Astrocyte (in vitro differentiated cells and primary cell): ENCODE measurements around the gene SGCA. TPM values are rescaled to one million over a fixed set of nuclear protein-coding genes. Genes with fewer than 3 reads are reported as not detected.

Experiments used
- DNase-seq: peaks from one replicate; pipeline ENCODE4 v3.0.0-alpha.2; 2010; ENCODE audit warnings: low read depth
- FAIRE-seq: peaks from 2 replicates; lab custom pipeline; 2011; peaks lifted over from hg19 to GRCh38; lab: Jason Lieb, UNC
- H2AFZ ChIP-seq: 2 replicates; pipeline ENCODE4 v1.6.0; 2012; ENCODE audit warnings: low read depth, low read length, inconsistent platforms
- H3K27ac ChIP-seq: 2 replicates; pipeline ENCODE4 v1.5.1; 2011; ENCODE audit warnings: low read depth, low read length, inconsistent platforms
- H3K27me3 ChIP-seq: 2 replicates; pipeline ENCODE4 v1.6.0; 2011; ENCODE audit warnings: low read length, inconsistent platforms; ENCODE audit not compliant: insufficient read depth
- H3K36me3 ChIP-seq: 2 replicates; pipeline ENCODE4 v1.5.1; 2011; ENCODE audit warnings: low read length, inconsistent platforms; ENCODE audit not compliant: insufficient read depth
- H3K4me1 ChIP-seq: 2 replicates; pipeline ENCODE4 v1.5.1; 2011; ENCODE audit warnings: low read length, inconsistent platforms; ENCODE audit not compliant: insufficient read depth
- H3K4me2 ChIP-seq: 2 replicates; pipeline ENCODE4 v1.6.0; 2012; ENCODE audit warnings: low read length, inconsistent platforms
- H3K4me3 ChIP-seq: 2 replicates; pipeline ENCODE4 v1.5.1; 2011; ENCODE audit warnings: low read depth, mild to moderate bottlenecking, low read length, inconsistent platforms; ENCODE audit not compliant: insufficient read depth
- H3K79me2 ChIP-seq: 2 replicates; pipeline ENCODE4 v1.6.0; 2012; ENCODE audit warnings: mild to moderate bottlenecking, low read length, inconsistent platforms; ENCODE audit not compliant: insufficient read depth
- H3K9ac ChIP-seq: 2 replicates; pipeline ENCODE4 v1.6.0; 2012; ENCODE audit warnings: mild to moderate bottlenecking, low read length, inconsistent platforms
- H3K9me3 ChIP-seq: 2 replicates; pipeline ENCODE4 v1.5.1; 2012; ENCODE audit warnings: low read depth, mild to moderate bottlenecking, low read length, inconsistent platforms; ENCODE audit not compliant: insufficient read depth
- H4K20me1 ChIP-seq: 2 replicates; pipeline ENCODE4 v1.6.0; 2012; ENCODE audit warnings: low read length, inconsistent platforms; ENCODE audit not compliant: insufficient read depth
- H3K27ac Mint-ChIP-seq: one replicate; pipeline ENCODE4 v1.8.0; 2021; ENCODE audit warnings: mild to moderate bottlenecking, mixed read lengths; ENCODE audit not compliant: unreplicated experiment
- H3K27me3 Mint-ChIP-seq: one replicate; pipeline ENCODE4 v1.8.0; 2021; ENCODE audit warnings: low read depth, mixed read lengths; ENCODE audit not compliant: unreplicated experiment
- H3K36me3 Mint-ChIP-seq: one replicate; pipeline ENCODE4 v1.8.0; 2021; ENCODE audit warnings: low read depth, mixed read lengths; ENCODE audit not compliant: unreplicated experiment
- H3K4me1 Mint-ChIP-seq: one replicate; pipeline ENCODE4 v1.8.0; 2021; ENCODE audit warnings: low read depth, mixed read lengths; ENCODE audit not compliant: unreplicated experiment
- H3K4me3 Mint-ChIP-seq: one replicate; pipeline ENCODE4 v1.8.0; 2021; ENCODE audit warnings: mild to moderate bottlenecking, moderate library complexity, mixed read lengths; ENCODE audit not compliant: unreplicated experiment
- H3K9me3 Mint-ChIP-seq: one replicate; pipeline ENCODE4 v1.8.0; 2021; ENCODE audit warnings: mild to moderate bottlenecking, mixed read lengths; ENCODE audit not compliant: unreplicated experiment
- CTCF ChIP-seq: IDR thresholded peaks from 2 replicates; pipeline ENCODE4 v1.5.1; 2011; ENCODE audit warnings: low read depth, mild to moderate bottlenecking, inconsistent platforms, low read length, moderate library complexity; ENCODE audit not compliant: insufficient read depth
- EZH2 ChIP-seq: IDR thresholded peaks from 2 replicates; pipeline ENCODE4 v1.6.1; 2012; ENCODE audit warnings: mild to moderate bottlenecking, low read length, inconsistent platforms; ENCODE audit not compliant: insufficient read depth
- total RNA-seq: library from RNA; stranded (reverse); gene quantifications from 2 replicates; pipeline ENCODE4 v1.2.1, GENCODE V29; 2021

SGCA gene
- total RNA-seq, 1 donor from 2014 or later: 0.32 TPM

- Mint-ChIP-seq H3K9me3 (no peaks in the 10 kb centered on the region), H3K27ac (peak overlapping the region; percentile 97)
- no peak overlapping the region for H3K4me3 ChIP-seq
Observed at GRCh38 chr17:50192618-50193291, 26.9 kb downstream of the SGCA start.

DNA sequence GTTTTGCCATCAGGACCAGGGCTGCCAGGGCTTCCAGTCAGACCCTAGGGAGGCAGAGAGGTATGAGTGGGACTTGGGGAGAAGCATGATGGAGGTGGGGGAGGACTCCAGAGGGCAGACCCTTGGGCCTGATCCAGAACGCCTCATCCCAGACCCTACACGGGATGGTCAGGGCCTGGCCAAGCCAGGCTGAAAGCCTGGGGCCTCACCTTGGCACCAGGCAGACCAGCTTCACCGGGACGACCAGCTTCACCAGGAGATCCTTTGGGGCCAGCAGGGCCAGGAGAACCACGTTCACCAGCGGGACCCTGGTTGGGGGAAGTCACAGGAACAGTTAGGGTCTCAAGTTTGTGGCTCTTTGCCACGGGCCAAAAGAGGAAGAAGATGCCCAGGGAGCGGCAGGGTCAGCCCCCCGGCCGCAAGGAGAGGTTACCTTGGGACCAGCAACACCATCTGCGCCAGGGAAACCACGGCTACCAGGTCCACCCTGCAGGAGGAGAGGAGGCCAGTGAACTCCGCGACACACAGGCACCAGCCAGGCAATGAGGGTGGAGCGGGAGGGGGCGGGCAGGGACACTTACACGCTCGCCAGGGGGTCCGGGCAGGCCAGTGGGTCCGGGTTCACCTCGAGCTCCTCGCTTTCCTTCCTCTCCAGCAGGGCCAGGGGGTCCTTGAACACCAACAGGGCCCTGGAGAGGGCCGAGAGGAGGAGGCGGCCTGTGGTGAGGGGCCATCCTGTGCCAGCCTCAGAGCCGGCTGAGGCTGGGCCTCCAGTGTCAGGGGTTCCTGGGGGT, 28.5 kb downstream of the SGCA start:
- Histone ChIP-seq H3K4me1 (peaks cover 80% of the 10 kb centered on the region), H2AFZ (no peak overlapping the region), H3K4me2 (peak overlapping the region; percentile 89), H3K4me3 (peak overlapping the region; percentile 20), H3K36me3 (peaks cover 85% of the 10 kb centered on the region), H3K9me3 (no peaks in the 10 kb centered on the region), H3K27me3 (no peaks in the 10 kb centered on the region), H4K20me1 (peaks cover 99% of the 10 kb centered on the region), H3K9ac (peak overlapping the region; percentile 71), H3K79me2 (peaks cover 90% of the 10 kb centered on the region), H3K27ac (peak overlapping the region; percentile 98)
- DNase-seq: no peak
- no peak for FAIRE-seq
- peak overlapping the region; percentile 97 for H3K27ac Mint-ChIP-seq
- peaks cover 48% of the 10 kb centered on the region for H3K36me3 Mint-ChIP-seq
- H3K9me3 Mint-ChIP-seq: peaks cover 2% of the 10 kb centered on the region
- H3K4me1 Mint-ChIP-seq: peaks cover 57% of the 10 kb centered on the region
- TF ChIP-seq EZH2 (no peak), CTCF (no peak)
- H3K4me3 Mint-ChIP-seq: peak overlapping the region; percentile 76
- H3K27me3 Mint-ChIP-seq: no peaks in the 10 kb centered on the region

More at GRCh38 chr17:50192618-50193291, 26.9 kb downstream of the SGCA start:
- Histone ChIP-seq H3K4me2 (peak overlapping the region; percentile 32), H3K79me2 (peaks cover 82% of the 10 kb centered on the region), H4K20me1 (peaks cover 99% of the 10 kb centered on the region), H3K4me1 (peaks cover 85% of the 10 kb centered on the region), H2AFZ (no peak overlapping the region), H3K9ac (peak overlapping the region; percentile 61), H3K27me3 (no peaks in the 10 kb centered on the region), H3K9me3 (no peaks in the 10 kb centered on the region), H3K27ac (peak overlapping the region; percentile 79), H3K36me3 (peaks cover 88% of the 10 kb centered on the region)
- Mint-ChIP-seq H3K27me3 (no peaks in the 10 kb centered on the region), H3K4me1 (peaks cover 60% of the 10 kb centered on the region), H3K4me3 (peak overlapping the region; percentile 76), H3K36me3 (peaks cover 42% of the 10 kb centered on the region)
- TF ChIP-seq EZH2 (no peak), CTCF (no peak)
- DNase-seq: no peak
- no peak for FAIRE-seq
